Neutrophil (primary cell): ENCODE results near the gene MLH3.
"Not testable (repeated sequence)": the region's sequence is repeated elsewhere in the genome, so short reads cannot be mapped to it uniquely, and the experiment has no call there.

Source experiments
- H3K27ac ChIP-seq: fragments of 200-600 bp; sonication (generic); 2 replicates; pipeline ENCODE4 v1.5.1; 2016; ENCODE audit warnings: mild to moderate bottlenecking, moderate library complexity
- H3K27me3 ChIP-seq: fragments of 200-600 bp; sonication (generic); 2 replicates; pipeline ENCODE4 v1.6.0; 2016; ENCODE audit warnings: mild to moderate bottlenecking
- H3K36me3 ChIP-seq: fragments of 200-600 bp; sonication (generic); 2 replicates; pipeline ENCODE4 v1.5.1; 2017
- H3K4me1 ChIP-seq, 2 experiments: fragments of 200-600 bp in 1 of 2; sonication (generic) in 1 of 2; 1 replicate in 1 of 2; 2 replicates in 1 of 2; pipeline versions ENCODE4 v1.5.1 to v1.6.1; 2013 to 2016; ENCODE audit warnings: low read depth in 1 of 2, low read length in 1 of 2, mild to moderate bottlenecking in 1 of 2, moderate library complexity in 1 of 2; ENCODE audit not compliant: control insufficient read depth in 1 of 2, insufficient read depth in 1 of 2
- H3K4me3 ChIP-seq, 2 experiments: fragments of 200-600 bp in 1 of 2; sonication (generic) in 1 of 2; 1 replicate in 1 of 2; 2 replicates in 1 of 2; pipeline ENCODE4 v1.5.1; 2013 to 2016; ENCODE audit warnings: low read depth in 1 of 2, low read length in 1 of 2, mild to moderate bottlenecking in 1 of 2, moderate library complexity in 1 of 2
- H3K9me3 ChIP-seq: fragments of 200-600 bp; sonication (generic); 2 replicates; pipeline ENCODE4 v1.5.1; 2016
- TF ChIP-seq, protein P1 (sequence below): fragments of 200-600 bp; sonication (generic); IDR thresholded peaks from 2 replicates; pipeline ENCODE4 v1.5.1; 2016; ENCODE audit warnings: antibody characterized with exemption

Gene MLH3

DNA sequence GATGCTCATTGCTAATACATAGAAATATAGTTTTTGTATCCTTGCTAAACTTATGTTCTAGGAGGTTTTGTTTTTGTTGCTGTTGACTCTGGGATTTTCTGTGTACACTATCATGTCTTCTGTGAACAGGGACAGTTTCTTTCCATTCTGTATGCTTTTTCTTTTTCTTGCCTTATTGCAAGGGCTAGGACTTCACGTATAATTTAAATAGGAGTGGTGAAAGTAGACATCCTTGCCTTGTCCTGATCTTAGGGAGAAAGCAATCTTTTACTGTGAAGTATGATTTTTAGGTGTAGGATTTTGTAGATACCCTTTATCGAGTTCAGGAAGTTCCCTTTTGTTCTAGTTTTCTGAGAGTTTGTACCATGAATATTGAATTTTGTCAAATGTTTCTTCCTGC lies 50.0 kb downstream of the MLH3 start:
- TF ChIP-seq, protein P1, sequence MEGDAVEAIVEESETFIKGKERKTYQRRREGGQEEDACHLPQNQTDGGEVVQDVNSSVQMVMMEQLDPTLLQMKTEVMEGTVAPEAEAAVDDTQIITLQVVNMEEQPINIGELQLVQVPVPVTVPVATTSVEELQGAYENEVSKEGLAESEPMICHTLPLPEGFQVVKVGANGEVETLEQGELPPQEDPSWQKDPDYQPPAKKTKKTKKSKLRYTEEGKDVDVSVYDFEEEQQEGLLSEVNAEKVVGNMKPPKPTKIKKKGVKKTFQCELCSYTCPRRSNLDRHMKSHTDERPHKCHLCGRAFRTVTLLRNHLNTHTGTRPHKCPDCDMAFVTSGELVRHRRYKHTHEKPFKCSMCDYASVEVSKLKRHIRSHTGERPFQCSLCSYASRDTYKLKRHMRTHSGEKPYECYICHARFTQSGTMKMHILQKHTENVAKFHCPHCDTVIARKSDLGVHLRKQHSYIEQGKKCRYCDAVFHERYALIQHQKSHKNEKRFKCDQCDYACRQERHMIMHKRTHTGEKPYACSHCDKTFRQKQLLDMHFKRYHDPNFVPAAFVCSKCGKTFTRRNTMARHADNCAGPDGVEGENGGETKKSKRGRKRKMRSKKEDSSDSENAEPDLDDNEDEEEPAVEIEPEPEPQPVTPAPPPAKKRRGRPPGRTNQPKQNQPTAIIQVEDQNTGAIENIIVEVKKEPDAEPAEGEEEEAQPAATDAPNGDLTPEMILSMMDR, result no peak
- Histone ChIP-seq H3K36me3 (peaks cover 10% of the 10 kb centered on the region), H3K27me3 (no peaks in the 10 kb centered on the region), H3K27ac (no peak overlapping the region), H3K9me3 (no peaks in the 10 kb centered on the region), H3K4me3 (no peak overlapping the region), H3K4me1 (peaks cover 18 to 22% of the 10 kb centered on the region in 2 experiments)

DNA sequence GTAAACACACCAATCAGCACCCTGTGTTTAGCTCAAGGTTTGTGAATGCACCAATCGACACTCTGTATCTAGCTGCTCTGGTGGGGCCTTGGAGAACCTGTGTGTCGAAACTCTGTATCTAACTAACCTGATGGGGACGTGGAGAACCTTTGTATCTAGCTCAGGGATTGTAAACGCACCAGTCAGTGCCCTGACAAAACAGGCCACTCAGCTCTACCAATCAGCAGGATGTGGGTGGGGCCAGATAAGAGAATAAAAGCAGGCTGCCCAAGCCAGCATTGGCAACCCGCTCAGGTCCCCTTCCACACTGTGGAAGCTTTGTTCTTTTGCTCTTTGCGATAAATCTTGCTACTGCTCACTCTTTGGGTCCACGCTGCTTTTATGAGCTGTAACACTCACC lies 55.5 kb downstream of the MLH3 start:
- not testable (repeated sequence) for H3K4me1 ChIP-seq, H3K9me3 ChIP-seq, H3K36me3 ChIP-seq, H3K4me3 ChIP-seq, H3K27me3 ChIP-seq, H3K27ac ChIP-seq

DNA sequence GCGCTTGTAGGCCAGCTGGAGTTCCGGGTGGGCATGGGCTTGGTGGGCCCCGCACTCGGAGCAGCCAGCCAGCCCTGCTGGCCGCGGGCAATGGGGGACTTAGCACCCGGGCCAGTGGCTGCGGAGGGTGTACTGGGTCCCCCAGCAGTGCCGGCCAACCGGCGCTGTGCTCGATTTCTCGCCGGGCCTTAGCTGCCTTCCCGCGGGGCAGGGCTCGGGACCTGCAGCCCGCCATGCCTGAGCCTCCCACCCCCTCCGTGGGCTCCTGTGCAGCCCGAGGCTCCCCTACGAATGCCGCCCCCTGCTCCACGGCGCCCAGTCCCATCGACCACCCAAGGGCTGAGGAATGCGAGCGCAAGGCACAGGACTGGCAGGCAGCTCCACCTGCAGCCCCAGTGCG lies 57.1 kb downstream of the MLH3 start:
- H3K27ac ChIP-seq, H3K4me3 ChIP-seq, H3K36me3 ChIP-seq, H3K9me3 ChIP-seq, H3K27me3 ChIP-seq: not testable (repeated sequence)
- peaks cover 8 to 16% of the 10 kb centered on the region in 2 experiments for H3K4me1 ChIP-seq

DNA sequence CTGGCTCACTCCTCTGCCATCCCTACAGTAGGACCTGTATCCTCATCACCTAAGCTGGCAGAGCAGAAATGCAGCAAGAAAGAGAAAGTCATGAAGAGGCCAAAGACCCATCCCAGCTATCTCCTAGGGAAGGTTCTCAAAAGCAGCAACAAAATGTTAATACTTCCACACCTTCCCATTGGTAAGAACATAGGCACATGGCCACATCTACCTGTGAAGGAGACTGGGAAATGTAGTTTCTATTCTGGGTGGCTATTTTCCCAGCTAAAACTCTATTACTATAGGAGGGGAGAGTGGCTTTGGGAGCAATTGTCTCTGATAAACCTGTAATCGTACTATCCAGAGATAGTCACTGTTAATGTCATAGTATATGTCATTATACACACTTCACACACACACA lies 62.3 kb downstream of the MLH3 start:
- Histone ChIP-seq H3K27ac (peak overlapping the region; percentile 3), H3K4me3 (no peak overlapping the region), H3K9me3 (no peaks in the 10 kb centered on the region), H3K4me1 (peaks cover 8 to 21% of the 10 kb centered on the region in 2 experiments), H3K27me3 (no peaks in the 10 kb centered on the region), H3K36me3 (no peaks in the 10 kb centered on the region)
- TF ChIP-seq, protein P1, result no peak

DNA sequence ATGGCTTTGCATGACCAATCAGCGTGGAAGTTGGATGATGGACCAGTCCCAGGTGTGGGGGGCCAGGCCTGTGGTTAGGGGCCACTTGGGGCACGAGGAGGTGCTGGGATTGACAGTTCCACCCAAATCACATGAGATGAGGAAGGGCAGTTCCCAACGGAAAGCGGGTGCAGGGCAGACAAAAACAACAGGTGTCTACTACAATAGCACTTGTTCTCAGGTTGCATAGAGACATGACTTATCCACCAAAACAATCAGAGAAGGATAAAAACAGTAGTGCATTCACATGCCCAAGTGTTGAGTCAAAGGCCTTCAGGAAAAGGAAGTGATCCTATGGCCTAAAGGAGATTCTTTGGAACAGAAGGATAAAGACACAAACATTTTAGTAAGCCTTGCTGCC lies 63.1 kb downstream of the MLH3 start:
- TF ChIP-seq, protein P1, result no peak
- no peak overlapping the region for H3K4me3 ChIP-seq
- H3K27ac ChIP-seq, result no peak overlapping the region
- no peaks in the 10 kb centered on the region for H3K36me3 ChIP-seq
- peaks cover 8 to 27% of the 10 kb centered on the region in 2 experiments for H3K4me1 ChIP-seq
- no peaks in the 10 kb centered on the region for H3K27me3 ChIP-seq
- H3K9me3 ChIP-seq, result no peaks in the 10 kb centered on the region

DNA sequence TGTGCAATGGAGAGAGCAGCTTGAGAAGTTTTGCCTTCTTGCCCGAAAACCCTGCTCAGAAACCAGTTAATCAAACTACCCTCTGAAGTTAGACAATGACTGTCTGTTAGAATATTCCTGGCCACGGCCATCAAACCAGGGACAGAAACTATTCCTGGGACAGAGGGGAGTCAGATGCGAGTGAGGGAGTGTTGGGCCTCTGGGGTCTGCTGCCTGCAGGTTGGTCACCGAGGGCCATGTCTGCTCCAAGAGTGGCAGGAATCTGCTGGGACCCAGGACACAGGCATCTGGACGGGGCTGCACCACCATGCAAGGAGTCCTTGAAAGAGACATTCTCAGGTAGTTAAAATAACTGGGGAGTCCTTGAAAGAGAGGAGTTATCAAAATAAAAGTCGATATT lies 65.5 kb downstream of the MLH3 start:
- no peaks in the 10 kb centered on the region for H3K27me3 ChIP-seq
- no peak overlapping the region for H3K4me3 ChIP-seq
- TF ChIP-seq, protein P1, result no peak
- no peak overlapping the region for H3K27ac ChIP-seq
- no peaks in the 10 kb centered on the region for H3K9me3 ChIP-seq
- H3K36me3 ChIP-seq, result no peaks in the 10 kb centered on the region
- H3K4me1 ChIP-seq, result peaks cover 8 to 34% of the 10 kb centered on the region in 2 experiments

DNA sequence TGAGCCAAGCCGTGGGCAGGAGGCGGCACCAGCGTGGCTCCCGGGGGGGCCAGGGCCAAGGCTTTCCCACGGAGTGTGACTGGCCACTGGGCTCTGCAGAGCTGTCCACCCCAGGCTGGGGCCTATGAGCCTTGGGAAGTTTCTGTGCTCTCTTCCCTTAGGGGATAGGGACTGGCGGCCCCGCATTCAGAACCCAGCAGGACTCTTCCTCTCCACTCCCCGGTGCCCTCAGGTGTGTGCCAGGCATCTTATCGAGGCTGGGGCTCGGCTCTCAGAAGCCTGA lies 66.3 kb downstream of the MLH3 start:
- Histone ChIP-seq H3K27ac (no peak overlapping the region), H3K4me3 (no peak overlapping the region), H3K9me3 (no peaks in the 10 kb centered on the region), H3K4me1 (peaks cover 3 to 26% of the 10 kb centered on the region in 2 experiments), H3K27me3 (no peaks in the 10 kb centered on the region), H3K36me3 (no peaks in the 10 kb centered on the region)
- TF ChIP-seq, protein P1, result no peak
